B cell (primary cell): ENCODE results near the gene ZNF626. TPM values are rescaled to one million over a fixed set of nuclear protein-coding genes. Genes with fewer than 3 reads are reported as not detected.

Source experiments
- ATAC-seq: fragments of 200-7000 bp; cut with Tn5 transposase; one replicate; pipeline ENCODE4 v1.10.0; 2021; ENCODE audit warnings: low read depth, mild to moderate bottlenecking, moderate number of reproducible peaks, moderate library complexity
- CTCF ChIA-PET: fragments of 350-600 bp; sonication (Branson Sonifier 250); formaldehyde crosslinking; loops from one replicate; lab custom pipeline; 2021; ENCODE audit warnings: antibody characterized with exemption, inconsistent platforms; lab: Charles Lee
- POLR2A ChIA-PET: fragments of 350-600 bp; sonication (Branson Sonifier 250); formaldehyde crosslinking; loops from one replicate; lab custom pipeline; 2021; ENCODE audit warnings: antibody characterized with exemption; lab: Charles Lee
- DNase-seq: peaks from one replicate; pipeline ENCODE4 v3.0.0; 2013
- H2AFZ ChIP-seq: 2 replicates; pipeline ENCODE4 v1.6.1; 2012; ENCODE audit warnings: mild to moderate bottlenecking, low read depth, low read length; ENCODE audit not compliant: insufficient read depth, poor library complexity, severe bottlenecking
- H3K27ac ChIP-seq, 2 donors: 1 replicate in 1 of 2; 2 replicates in 1 of 2; pipeline ENCODE4 v1.5.1; 2012 to 2013; ENCODE audit warnings: low read length in 2 of 2, mild to moderate bottlenecking in 2 of 2, moderate library complexity in 1 of 2
- H3K27me3 ChIP-seq, 4 experiments: fragments of 200-600 bp in 1 of 4; sonication (generic) in 1 of 4; replicated peaks in 1 of 4; 1 replicate in 2 of 4; 2 replicates in 2 of 4; pipeline versions ENCODE4 v1.6.1 to v1.7.0; 2013 to 2016; ENCODE audit warnings: low read length in 3 of 4, mild to moderate bottlenecking in 2 of 4, mixed read lengths in 1 of 4, moderate library complexity in 1 of 4; ENCODE audit not compliant: insufficient read depth in 4 of 4, control insufficient read depth in 3 of 4; ENCODE audit errors: control extremely low read depth in 1 of 4
- H3K36me3 ChIP-seq, 2 experiments: replicated peaks in 1 of 2; 1 replicate in 1 of 2; 2 replicates in 1 of 2; pipeline versions ENCODE4 v1.6.1 to v1.7.1; 2013; ENCODE audit warnings: low read length in 1 of 2; ENCODE audit not compliant: insufficient read depth in 2 of 2, control insufficient read depth in 1 of 2; ENCODE audit errors: control extremely low read depth in 1 of 2, extremely low read depth in 1 of 2
- H3K4me1 ChIP-seq, 2 donors: fragments of 200-600 bp in 1 of 2; sonication (generic) in 1 of 2; 1 replicate in 1 of 2; 2 replicates in 1 of 2; pipeline versions ENCODE4 v1.5.1 to v1.6.1; 2013 to 2017; ENCODE audit warnings: low read length in 2 of 2; ENCODE audit not compliant: control insufficient read depth in 2 of 2, insufficient read depth in 2 of 2
- H3K4me2 ChIP-seq: replicated peaks from 2 replicates; pipeline ENCODE3; 2012; ENCODE audit warnings: mild to moderate bottlenecking, low read depth, low read length; ENCODE audit not compliant: poor library complexity, severe bottlenecking
- H3K4me3 ChIP-seq, 5 experiments: fragments of 200-600 bp in 1 of 5; sonication (generic) in 1 of 5; 1 replicate in 3 of 5; 2 replicates in 2 of 5; pipeline versions ENCODE4 v1.5.1 to v1.7.0; 2011 to 2016; ENCODE audit warnings: low read length in 4 of 5, mild to moderate bottlenecking in 4 of 5, low read depth in 2 of 5, control low read depth in 1 of 5, moderate library complexity in 1 of 5; ENCODE audit not compliant: insufficient read depth in 1 of 5; ENCODE audit errors: control extremely low read depth in 1 of 5, extremely low read depth in 1 of 5
- H3K79me2 ChIP-seq: fragments of 200-600 bp; sonication (generic); one replicate; pipeline ENCODE4 v1.6.0; 2016; ENCODE audit warnings: low read length; ENCODE audit not compliant: control insufficient read depth, insufficient read depth
- H3K9ac ChIP-seq: fragments of 200-600 bp; sonication (generic); 2 replicates; pipeline ENCODE4 v1.6.1; 2017; ENCODE audit warnings: mild to moderate bottlenecking, low read length, moderate library complexity
- H3K9me3 ChIP-seq, 3 donors: one replicate each; pipeline versions ENCODE4 v1.6.1 to v1.7.1; 2013; ENCODE audit warnings: low read length in 2 of 3; ENCODE audit not compliant: control insufficient read depth in 2 of 3, insufficient read depth in 1 of 3; ENCODE audit errors: control extremely low read depth in 1 of 3
- H4K20me1 ChIP-seq: 2 replicates; pipeline ENCODE4 v1.6.0; 2012; ENCODE audit warnings: mild to moderate bottlenecking, low read length; ENCODE audit not compliant: insufficient read depth, control insufficient read depth, poor library complexity, severe bottlenecking
- H3K27ac Mint-ChIP-seq: one replicate; pipeline ENCODE4 v1.8.0; 2021; ENCODE audit warnings: mixed read lengths
- H3K27me3 Mint-ChIP-seq: one replicate; pipeline ENCODE4 v1.8.0; 2021; ENCODE audit warnings: mixed read lengths
- H3K4me1 Mint-ChIP-seq: one replicate; pipeline ENCODE4 v1.8.0; 2021; ENCODE audit warnings: mixed read lengths
- H3K4me3 Mint-ChIP-seq: one replicate; pipeline ENCODE4 v1.8.0; 2021; ENCODE audit warnings: mixed read lengths
- H3K9me3 Mint-ChIP-seq: one replicate; pipeline ENCODE4 v1.8.0; 2022; ENCODE audit warnings: mixed read lengths; ENCODE audit not compliant: insufficient read depth
- EZH2 ChIP-seq: IDR thresholded peaks from 2 replicates; pipeline ENCODE4 v1.6.1; 2012; ENCODE audit warnings: borderline replicate concordance, low read depth, mild to moderate bottlenecking, moderate library complexity, low read length; ENCODE audit not compliant: insufficient read depth, poor library complexity, severe bottlenecking
- WGBS: methylation state at CpG from one replicate; pipeline ENCODE4 v1.1.5; 2013; ENCODE audit warnings: missing lambda C conversion rate; ENCODE audit not compliant: insufficient coverage; 5-methylcytosine and 5-hydroxymethylcytosine counted together
- intact Hi-C: fragments of 100-400 bp; cut with micrococcal nuclease; formaldehyde crosslinking; loops from one replicate; pipeline ENCODE4 v1.10.0; 2022
- polyA plus RNA-seq: library from polyadenylated mRNA; depleted of rRNA; stranded (reverse); fragments of >200 nt; gene quantifications from 2 replicates; pipeline ENCODE4 v1.2.3, GENCODE V29; 2012
- total RNA-seq, 2 donors: library from RNA; stranded (reverse); fragments of 120-200 nt in 1 of 2; gene quantifications; 1 replicate in 1 of 2; 2 replicates in 1 of 2; pipeline versions ENCODE4 v1.2.3 to v1.2.4, GENCODE V29; 2013 to 2022
- TF ChIP-seq, protein P1 (sequence below): fragments of 200-600 bp; IDR thresholded peaks from one replicate; pipeline ENCODE4 v1.8.0; 2022; ENCODE audit warnings: antibody characterized with exemption, mild to moderate bottlenecking

The ZNF626 gene
- total and polyA plus RNA-seq, 2 donors (not counting 1 experiment from before 2014, with no cell fraction given), result 5.4 to 15.2 TPM

DNA sequence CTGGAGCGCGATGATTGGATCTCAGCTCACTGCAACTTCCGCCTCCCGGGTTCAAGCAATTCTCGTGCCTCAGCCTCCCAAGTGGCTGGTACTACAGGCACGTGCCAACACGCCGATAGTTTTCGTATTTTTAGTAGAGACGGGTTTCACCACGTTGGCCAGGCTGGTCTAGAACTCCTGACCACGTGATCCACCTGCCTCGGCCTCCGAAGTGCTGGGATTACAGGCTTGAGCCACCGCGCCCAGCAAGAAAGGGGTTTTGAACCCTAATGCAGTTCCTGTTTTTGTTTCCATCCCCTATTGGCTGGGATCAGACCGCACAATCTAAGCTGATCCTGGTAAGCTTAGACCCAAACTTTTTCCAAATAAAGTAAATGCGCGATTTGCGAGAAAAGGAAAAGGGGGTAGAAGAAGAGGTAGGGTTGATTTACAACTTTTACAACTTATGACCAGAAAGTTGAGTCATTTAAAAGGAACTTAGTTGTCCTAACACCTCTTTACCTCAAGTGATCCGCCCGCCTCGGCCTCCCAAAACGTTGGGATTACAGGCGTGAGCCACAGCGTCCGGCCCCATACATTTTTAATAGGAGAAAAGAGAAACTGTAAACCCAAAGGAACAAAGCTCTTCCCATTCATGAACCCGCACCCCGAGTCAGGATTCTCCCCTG, 764 bp downstream of the ZNF626 start:
- intact Hi-C loops, result loop anchor here (1.0 to 10.0 kb wide), 5 partner anchors 95 to 360 kb away; partner anchors contain the start of genes ZNF430, ZNF66, ZNF737 and ZNF85
- 81% methylated on average over 18 of the region's 29 CpGs for WGBS
- no peak for TF ChIP-seq EZH2
- TF ChIP-seq, protein P1, sequence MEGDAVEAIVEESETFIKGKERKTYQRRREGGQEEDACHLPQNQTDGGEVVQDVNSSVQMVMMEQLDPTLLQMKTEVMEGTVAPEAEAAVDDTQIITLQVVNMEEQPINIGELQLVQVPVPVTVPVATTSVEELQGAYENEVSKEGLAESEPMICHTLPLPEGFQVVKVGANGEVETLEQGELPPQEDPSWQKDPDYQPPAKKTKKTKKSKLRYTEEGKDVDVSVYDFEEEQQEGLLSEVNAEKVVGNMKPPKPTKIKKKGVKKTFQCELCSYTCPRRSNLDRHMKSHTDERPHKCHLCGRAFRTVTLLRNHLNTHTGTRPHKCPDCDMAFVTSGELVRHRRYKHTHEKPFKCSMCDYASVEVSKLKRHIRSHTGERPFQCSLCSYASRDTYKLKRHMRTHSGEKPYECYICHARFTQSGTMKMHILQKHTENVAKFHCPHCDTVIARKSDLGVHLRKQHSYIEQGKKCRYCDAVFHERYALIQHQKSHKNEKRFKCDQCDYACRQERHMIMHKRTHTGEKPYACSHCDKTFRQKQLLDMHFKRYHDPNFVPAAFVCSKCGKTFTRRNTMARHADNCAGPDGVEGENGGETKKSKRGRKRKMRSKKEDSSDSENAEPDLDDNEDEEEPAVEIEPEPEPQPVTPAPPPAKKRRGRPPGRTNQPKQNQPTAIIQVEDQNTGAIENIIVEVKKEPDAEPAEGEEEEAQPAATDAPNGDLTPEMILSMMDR, result no peak
- Mint-ChIP-seq H3K4me3 (peak overlapping the region; percentile 95), H3K27me3 (no peaks in the 10 kb centered on the region), H3K9me3 (peaks cover 9% of the 10 kb centered on the region), H3K27ac (peak overlapping the region; percentile 97), H3K4me1 (peaks cover 41% of the 10 kb centered on the region)
- H3K79me2 ChIP-seq, result peaks cover 58% of the 10 kb centered on the region
- H3K4me1 ChIP-seq, result peaks cover 22 to 33% of the 10 kb centered on the region in 2 donors
- no peak for ATAC-seq
- no peaks in the 10 kb centered on the region for H3K27me3 ChIP-seq
- peak overlapping the region; percentile 61 to 85 (median 77) for H3K4me3 ChIP-seq
- peak; percentile 20 for DNase-seq
- ChIA-PET CTCF (interaction anchor here (1.0 to 1.1 kb wide), 2 partner anchors 37 to 95 kb away, joined by 3 read pairs; partner anchors contain the start of gene ZNF737), POLR2A (interaction anchor here (0.6 to 1.4 kb wide), 7 partner anchors 95 to 669 kb away, joined by 3 to 15 read pairs (median 4); partner anchors contain the start of genes ZNF66, ZNF708 and ZNF737)
- H3K9ac ChIP-seq, result peak overlapping the region; percentile 97
- peak overlapping the region; percentile 85 to 91 for H3K27ac ChIP-seq
- no peaks in the 10 kb centered on the region for H4K20me1 ChIP-seq
- H3K36me3 ChIP-seq, result peaks cover 6 to 27% of the 10 kb centered on the region in 2 experiments
- H3K4me2 ChIP-seq, result peak overlapping the region; percentile 70
- H2AFZ ChIP-seq, result peak overlapping the region; percentile 81
- H3K9me3 ChIP-seq, result peaks cover 2 to 56% (median 16%) of the 10 kb centered on the region in 3 donors

DNA sequence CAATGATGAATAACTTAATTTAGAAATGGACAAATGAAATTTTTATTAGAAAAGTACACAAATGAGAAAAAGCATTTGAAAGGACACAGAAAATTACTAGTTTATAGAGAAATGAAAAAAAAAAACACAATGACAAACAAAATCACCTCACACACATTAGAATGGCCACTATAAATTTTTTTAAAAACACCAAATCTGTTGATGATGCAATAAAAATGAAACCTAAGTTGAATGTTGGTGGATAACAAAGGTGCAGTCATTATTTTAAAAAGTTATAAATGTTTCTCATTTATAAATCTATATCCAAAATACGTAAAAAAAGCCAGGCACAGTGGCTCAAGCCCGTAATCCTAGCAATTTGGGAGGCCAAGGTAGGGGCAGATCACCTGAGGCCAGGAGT, 20.8 kb downstream of the ZNF626 start:
- POLR2A ChIA-PET, result no interaction called here
- H2AFZ ChIP-seq, result no peak overlapping the region

More for the DNA sequence above, 20.8 kb downstream of the ZNF626 start:
- H3K9me3 ChIP-seq, result peaks cover 12 to 51% (median 46%) of the 10 kb centered on the region in 3 donors
- H3K9ac ChIP-seq, result no peak overlapping the region
- H3K4me1 ChIP-seq, result no peaks in the 10 kb centered on the region
- 100% methylated on average over 2 of the region's 2 CpGs for WGBS
- H3K27ac ChIP-seq, result no peak overlapping the region
- H3K27ac Mint-ChIP-seq, result no peak overlapping the region
- no peak overlapping the region for H3K4me2 ChIP-seq
- H3K79me2 ChIP-seq, result peaks cover 4% of the 10 kb centered on the region
- H3K4me1 Mint-ChIP-seq, result no peaks in the 10 kb centered on the region
- no peaks in the 10 kb centered on the region for H3K27me3 Mint-ChIP-seq
- DNase-seq, result no peak
- H3K36me3 ChIP-seq, result peaks cover 14 to 62% of the 10 kb centered on the region in 2 experiments
- CTCF ChIA-PET, result no interaction called here
- no peaks in the 10 kb centered on the region for H4K20me1 ChIP-seq
- no peak for ATAC-seq
- no peaks in the 10 kb centered on the region for H3K27me3 ChIP-seq
- H3K4me3 ChIP-seq, result no peak overlapping the region
- H3K4me3 Mint-ChIP-seq, result no peak overlapping the region
- peaks cover 19% of the 10 kb centered on the region for H3K9me3 Mint-ChIP-seq
- TF ChIP-seq EZH2, result no peak
- TF ChIP-seq, protein P1, result no peak
- intact Hi-C loops, result no loop called here
